Panc1 (cell line): ENCODE measurements around the gene MYO3B. TPM values are rescaled to one million over a fixed set of nuclear protein-coding genes. Genes with fewer than 3 reads are reported as not detected.
A peak's percentile ranks its signal among the peaks of the same experiment; 100 is the strongest.

ENCODE experiments used
- ATAC-seq: fragments of 200-7000 bp; cut with Tn5 transposase; 2 replicates; pipeline ENCODE4 v1.9.1; 2020; ENCODE audit warnings: mild to moderate bottlenecking, moderate library complexity
- Bru-seq: library from RNA; stranded (reverse); fragments of 400-500 nt; gene quantifications from one replicate; lab custom pipeline; 2021; lab: Mats Ljungman, UMichigan
- BruChase-seq, 2 experiments: library from RNA; stranded (reverse); fragments of 400-500 nt; gene quantifications; one replicate each; lab custom pipeline; 2021; lab: Mats Ljungman, UMichigan
- BruUV-seq: library from RNA; stranded (reverse); fragments of 400-500 nt; replicated peaks from 2 replicates; lab custom pipeline; 2021; lab: Mats Ljungman, UMichigan
- CTCF ChIA-PET: fragments of 300-600 bp; sonication (Branson Sonifier 250); formaldehyde crosslinking; loops from one replicate; lab custom pipeline; 2022; ENCODE audit warnings: antibody characterized with exemption; lab: Charles Lee
- POLR2A ChIA-PET: fragments of 300-600 bp; sonication (Branson Sonifier 250); formaldehyde crosslinking; loops from one replicate; lab custom pipeline; 2022; ENCODE audit warnings: antibody characterized with exemption; lab: Charles Lee
- DNase-seq: peaks from one replicate; pipeline ENCODE4 v3.0.0-alpha.2; 2010; ENCODE audit warnings: low read depth, low spot score
- H3K27ac ChIP-seq: 2 replicates; pipeline ENCODE4 v1.5.1; 2011; ENCODE audit warnings: mild to moderate bottlenecking, low read length, inconsistent platforms
- H3K27me3 ChIP-seq: fragments of 200-500 bp; sonication (Bioruptor generic); 2 replicates; pipeline ENCODE4 v1.6.0; 2014; ENCODE audit warnings: low read length, inconsistent platforms; ENCODE audit not compliant: control insufficient read depth, insufficient read depth
- H3K36me3 ChIP-seq: fragments of 200-500 bp; sonication (Bioruptor generic); 2 replicates; pipeline ENCODE4 v1.5.1; 2014; ENCODE audit warnings: inconsistent platforms, mild to moderate bottlenecking, low read length, moderate library complexity; ENCODE audit not compliant: control insufficient read depth, insufficient read depth
- H3K4me1 ChIP-seq: 2 replicates; pipeline ENCODE4 v1.5.1; 2011; ENCODE audit warnings: inconsistent platforms, mild to moderate bottlenecking, low read length, moderate library complexity; ENCODE audit not compliant: control insufficient read depth, insufficient read depth
- H3K4me3 ChIP-seq, 2 experiments: 2 replicates each; pipeline ENCODE4 v1.5.1; 2011 to 2012; ENCODE audit warnings: low read depth in 2 of 2, low read length in 2 of 2, mild to moderate bottlenecking in 2 of 2, inconsistent platforms in 1 of 2, moderate library complexity in 1 of 2
- H3K9me3 ChIP-seq: fragments of 200-500 bp; sonication (Bioruptor generic); 2 replicates; pipeline ENCODE4 v1.5.1; 2014; ENCODE audit warnings: low read depth, mild to moderate bottlenecking, inconsistent platforms, low read length, moderate library complexity; ENCODE audit not compliant: control insufficient read depth, insufficient read depth
- POLR2AphosphoS5 ChIP-seq: IDR thresholded peaks from 2 replicates; pipeline ENCODE4 v1.6.1; 2012; ENCODE audit warnings: mild to moderate bottlenecking, low read depth, low read length, moderate library complexity
- SIN3A ChIP-seq: IDR thresholded peaks from 2 replicates; pipeline ENCODE4 v1.6.1; 2012; ENCODE audit warnings: low read depth, mild to moderate bottlenecking, low read length, moderate library complexity, borderline replicate concordance; ENCODE audit not compliant: insufficient read depth
- TCF7L2 ChIP-seq: IDR thresholded peaks from 2 replicates; pipeline ENCODE4 v1.6.1; 2011; ENCODE audit warnings: mild to moderate bottlenecking, low read depth, low read length, inconsistent platforms
- in situ Hi-C: cut with HindIII; loops from 2 replicates; pipeline ENCODE4 v1.10.0; 2016; ENCODE audit warnings: low sequenced_read_pairs, low pct_unique_long_range_greater_than_20kb
- intact Hi-C: fragments of 100-400 bp; cut with micrococcal nuclease; formaldehyde crosslinking; loops from one replicate; pipeline ENCODE4 v1.10.0; 2022; ENCODE audit not compliant: unreplicated experiment
- long read RNA-seq: library from polyadenylated mRNA; unstranded; transcript quantifications from one replicate; pipeline ENCODE4 v2.0.0, GENCODE V29; 2021; ENCODE audit not compliant: unreplicated experiment
- polyA plus RNA-seq: library from polyadenylated mRNA; unstranded; fragments of >200 nt; gene quantifications from one replicate; pipeline ENCODE4 v1.2.1, GENCODE V29; 2012; ENCODE audit warnings: missing spikeins; ENCODE audit not compliant: insufficient read length
- total RNA-seq: library from RNA; stranded (reverse); gene quantifications from one replicate; pipeline ENCODE4 v1.2.1, GENCODE V29; 2021; ENCODE audit not compliant: unreplicated experiment
- TF ChIP-seq, protein P1 (sequence below): fragments of 450-650 bp; IDR thresholded peaks from 2 replicates; pipeline ENCODE4 v1.5.1; 2017; ENCODE audit warnings: mild to moderate bottlenecking
- TF ChIP-seq, protein P2 (sequence below), 2 experiments: IDR thresholded peaks; 2 replicates each; pipeline ENCODE4 v1.6.1; 2011 to 2012; ENCODE audit warnings: low read depth in 2 of 2, control low read depth in 1 of 2, low read length in 1 of 2, mild to moderate bottlenecking in 1 of 2, moderate library complexity in 1 of 2; ENCODE audit not compliant: insufficient read depth in 1 of 2

Gene MYO3B, protein sequence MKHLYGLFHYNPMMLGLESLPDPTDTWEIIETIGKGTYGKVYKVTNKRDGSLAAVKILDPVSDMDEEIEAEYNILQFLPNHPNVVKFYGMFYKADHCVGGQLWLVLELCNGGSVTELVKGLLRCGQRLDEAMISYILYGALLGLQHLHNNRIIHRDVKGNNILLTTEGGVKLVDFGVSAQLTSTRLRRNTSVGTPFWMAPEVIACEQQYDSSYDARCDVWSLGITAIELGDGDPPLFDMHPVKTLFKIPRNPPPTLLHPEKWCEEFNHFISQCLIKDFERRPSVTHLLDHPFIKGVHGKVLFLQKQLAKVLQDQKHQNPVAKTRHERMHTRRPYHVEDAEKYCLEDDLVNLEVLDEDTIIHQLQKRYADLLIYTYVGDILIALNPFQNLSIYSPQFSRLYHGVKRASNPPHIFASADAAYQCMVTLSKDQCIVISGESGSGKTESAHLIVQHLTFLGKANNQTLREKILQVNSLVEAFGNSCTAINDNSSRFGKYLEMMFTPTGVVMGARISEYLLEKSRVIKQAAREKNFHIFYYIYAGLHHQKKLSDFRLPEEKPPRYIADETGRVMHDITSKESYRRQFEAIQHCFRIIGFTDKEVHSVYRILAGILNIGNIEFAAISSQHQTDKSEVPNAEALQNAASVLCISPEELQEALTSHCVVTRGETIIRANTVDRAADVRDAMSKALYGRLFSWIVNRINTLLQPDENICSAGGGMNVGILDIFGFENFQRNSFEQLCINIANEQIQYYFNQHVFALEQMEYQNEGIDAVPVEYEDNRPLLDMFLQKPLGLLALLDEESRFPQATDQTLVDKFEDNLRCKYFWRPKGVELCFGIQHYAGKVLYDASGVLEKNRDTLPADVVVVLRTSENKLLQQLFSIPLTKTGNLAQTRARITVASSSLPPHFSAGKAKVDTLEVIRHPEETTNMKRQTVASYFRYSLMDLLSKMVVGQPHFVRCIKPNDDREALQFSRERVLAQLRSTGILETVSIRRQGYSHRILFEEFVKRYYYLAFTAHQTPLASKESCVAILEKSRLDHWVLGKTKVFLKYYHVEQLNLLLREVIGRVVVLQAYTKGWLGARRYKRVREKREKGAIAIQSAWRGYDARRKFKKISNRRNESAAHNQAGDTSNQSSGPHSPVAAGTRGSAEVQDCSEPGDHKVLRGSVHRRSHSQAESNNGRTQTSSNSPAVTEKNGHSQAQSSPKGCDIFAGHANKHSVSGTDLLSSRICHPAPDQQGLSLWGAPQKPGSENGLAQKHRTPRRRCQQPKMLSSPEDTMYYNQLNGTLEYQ (N-terminal part only)
- total RNA-seq = 0.05 TPM
- polyA plus RNA-seq = not detected
- percentile 9 among the genes with signal in this experiment for Bru-seq, nascent RNA
- BruChase-seq, experiment 1, labeled RNA remaining after a 2-hour chase = percentile 6 among the genes with signal in this experiment
- BruChase-seq, experiment 2, labeled RNA remaining after a 6-hour chase = percentile 7 among the genes with signal in this experiment
- long read RNA-seq = 0 reads

DNA sequence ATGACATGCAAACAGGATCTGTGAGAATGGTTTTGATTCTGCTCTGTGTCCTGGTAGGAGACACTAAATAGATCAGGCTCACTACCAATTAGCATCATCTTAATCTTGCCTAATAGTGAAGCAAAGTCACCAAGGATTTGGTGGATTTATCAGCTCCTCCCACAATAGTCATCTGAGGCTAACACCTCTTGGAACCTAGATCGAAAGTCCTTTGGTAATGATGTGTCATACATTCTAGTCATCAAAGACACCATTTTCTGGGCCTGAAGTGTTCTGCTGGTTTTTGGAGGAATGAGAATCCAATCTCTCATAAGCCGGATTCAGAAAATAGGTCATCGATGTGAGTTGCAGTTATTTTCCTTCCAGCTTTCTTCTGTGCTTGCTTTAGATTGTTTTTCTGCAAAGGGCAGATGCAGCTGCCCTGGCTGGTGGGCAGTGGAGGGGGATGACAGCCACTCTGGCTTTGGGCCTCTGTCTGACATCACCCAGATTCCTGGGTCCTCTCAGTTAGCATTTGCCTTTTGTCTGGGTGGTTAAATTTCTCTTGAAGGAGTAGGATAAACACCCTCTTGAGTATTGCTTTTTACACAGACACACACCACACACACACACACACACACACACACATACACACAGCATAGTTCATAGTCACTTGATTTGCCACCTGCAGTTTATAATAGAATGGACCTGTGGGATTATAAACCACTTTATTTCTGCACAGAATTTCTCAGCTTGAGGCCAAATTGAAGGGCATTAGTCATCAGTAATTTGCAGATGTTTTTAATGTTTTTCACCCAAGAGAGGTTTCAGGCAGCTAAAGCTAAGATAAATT, at the start of gene MYO3B:
Gene MYO3B (plus strand): TSS at position 198 of the 832 bp plus-strand sequence. CDS start 141 bp downstream, at position 339.
- no peak for DNase-seq

More for the DNA sequence above, at the start of gene MYO3B:
- in situ Hi-C loops = no loop called here
- no peak within 1 kb of the TSS for H3K27ac ChIP-seq
- H3K27me3 ChIP-seq = no peaks in the 10 kb centered on the region
- no peak for ATAC-seq
- ChIA-PET POLR2A (no interaction called here), CTCF (no interaction called here)
- intact Hi-C loops = no loop called here
- no peak within 1 kb of the TSS for H3K4me3 ChIP-seq
- H3K36me3 ChIP-seq = no peaks in the 10 kb centered on the region
- no peaks in the 10 kb centered on the region for H3K9me3 ChIP-seq
- no TSS peak for BruUV-seq
- H3K4me1 ChIP-seq = no peaks in the 10 kb centered on the region
- TF ChIP-seq POLR2AphosphoS5 (no peak), TCF7L2 (no peak), SIN3A (no peak)
- TF ChIP-seq, protein P1, sequence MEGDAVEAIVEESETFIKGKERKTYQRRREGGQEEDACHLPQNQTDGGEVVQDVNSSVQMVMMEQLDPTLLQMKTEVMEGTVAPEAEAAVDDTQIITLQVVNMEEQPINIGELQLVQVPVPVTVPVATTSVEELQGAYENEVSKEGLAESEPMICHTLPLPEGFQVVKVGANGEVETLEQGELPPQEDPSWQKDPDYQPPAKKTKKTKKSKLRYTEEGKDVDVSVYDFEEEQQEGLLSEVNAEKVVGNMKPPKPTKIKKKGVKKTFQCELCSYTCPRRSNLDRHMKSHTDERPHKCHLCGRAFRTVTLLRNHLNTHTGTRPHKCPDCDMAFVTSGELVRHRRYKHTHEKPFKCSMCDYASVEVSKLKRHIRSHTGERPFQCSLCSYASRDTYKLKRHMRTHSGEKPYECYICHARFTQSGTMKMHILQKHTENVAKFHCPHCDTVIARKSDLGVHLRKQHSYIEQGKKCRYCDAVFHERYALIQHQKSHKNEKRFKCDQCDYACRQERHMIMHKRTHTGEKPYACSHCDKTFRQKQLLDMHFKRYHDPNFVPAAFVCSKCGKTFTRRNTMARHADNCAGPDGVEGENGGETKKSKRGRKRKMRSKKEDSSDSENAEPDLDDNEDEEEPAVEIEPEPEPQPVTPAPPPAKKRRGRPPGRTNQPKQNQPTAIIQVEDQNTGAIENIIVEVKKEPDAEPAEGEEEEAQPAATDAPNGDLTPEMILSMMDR = no peak
- TF ChIP-seq, protein P2, sequence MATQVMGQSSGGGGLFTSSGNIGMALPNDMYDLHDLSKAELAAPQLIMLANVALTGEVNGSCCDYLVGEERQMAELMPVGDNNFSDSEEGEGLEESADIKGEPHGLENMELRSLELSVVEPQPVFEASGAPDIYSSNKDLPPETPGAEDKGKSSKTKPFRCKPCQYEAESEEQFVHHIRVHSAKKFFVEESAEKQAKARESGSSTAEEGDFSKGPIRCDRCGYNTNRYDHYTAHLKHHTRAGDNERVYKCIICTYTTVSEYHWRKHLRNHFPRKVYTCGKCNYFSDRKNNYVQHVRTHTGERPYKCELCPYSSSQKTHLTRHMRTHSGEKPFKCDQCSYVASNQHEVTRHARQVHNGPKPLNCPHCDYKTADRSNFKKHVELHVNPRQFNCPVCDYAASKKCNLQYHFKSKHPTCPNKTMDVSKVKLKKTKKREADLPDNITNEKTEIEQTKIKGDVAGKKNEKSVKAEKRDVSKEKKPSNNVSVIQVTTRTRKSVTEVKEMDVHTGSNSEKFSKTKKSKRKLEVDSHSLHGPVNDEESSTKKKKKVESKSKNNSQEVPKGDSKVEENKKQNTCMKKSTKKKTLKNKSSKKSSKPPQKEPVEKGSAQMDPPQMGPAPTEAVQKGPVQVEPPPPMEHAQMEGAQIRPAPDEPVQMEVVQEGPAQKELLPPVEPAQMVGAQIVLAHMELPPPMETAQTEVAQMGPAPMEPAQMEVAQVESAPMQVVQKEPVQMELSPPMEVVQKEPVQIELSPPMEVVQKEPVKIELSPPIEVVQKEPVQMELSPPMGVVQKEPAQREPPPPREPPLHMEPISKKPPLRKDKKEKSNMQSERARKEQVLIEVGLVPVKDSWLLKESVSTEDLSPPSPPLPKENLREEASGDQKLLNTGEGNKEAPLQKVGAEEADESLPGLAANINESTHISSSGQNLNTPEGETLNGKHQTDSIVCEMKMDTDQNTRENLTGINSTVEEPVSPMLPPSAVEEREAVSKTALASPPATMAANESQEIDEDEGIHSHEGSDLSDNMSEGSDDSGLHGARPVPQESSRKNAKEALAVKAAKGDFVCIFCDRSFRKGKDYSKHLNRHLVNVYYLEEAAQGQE (IDR thresholded peaks at IDR 0.05; ENCODE audit: insufficient read depth in 1 of 2, low read depth in 2 of 2, low read length in 1 of 2) = no peak
